SK-N-SH (cell line): ENCODE results near the gene LRIT2. TPM values are rescaled to one million over a fixed set of nuclear protein-coding genes. Genes with fewer than 3 reads are reported as not detected.

Experiments used
- CTCF ChIA-PET: fragments of 300-600, 350-600 bp; formaldehyde crosslinking; extraction: SDS; loops from one replicate; lab custom pipeline; 2021; lab: Yijun Ruan, JAX
- POLR2A ChIA-PET: fragments of 350-600 bp; sonication (Branson Sonifier 250); formaldehyde crosslinking; extraction: SDS; loops from one replicate; lab custom pipeline; 2020; ENCODE audit warnings: antibody characterized with exemption, inconsistent platforms; lab: Yijun Ruan, JAX
- DNase-seq: peaks from one replicate; pipeline ENCODE4 v3.0.0; 2012
- H2AFZ ChIP-seq: fragments of 200-600 bp; sonication (generic); 2 replicates; pipeline ENCODE4 v1.8.1; 2016; ENCODE audit warnings: antibody characterized with exemption, mild to moderate bottlenecking, low read depth
- H3F3A ChIP-seq: fragments of 200-600 bp; sonication (generic); replicated peaks from 2 replicates; pipeline ENCODE3; 2016; ENCODE audit warnings: antibody characterized with exemption, mild to moderate bottlenecking; ENCODE audit not compliant: insufficient read depth
- H3K27ac ChIP-seq, 2 experiments: fragments of 200-500 bp in 1 of 2; fragments of 200-600 bp in 1 of 2; sonication (Bioruptor generic) in 1 of 2; sonication (generic), shearing (Covaris generic) in 1 of 2; 2 replicates each; pipeline versions ENCODE4 v1.5.1 to v1.6.1; 2014 to 2016; ENCODE audit warnings: low read depth in 2 of 2, inconsistent platforms in 1 of 2, low read length in 1 of 2, mild to moderate bottlenecking in 1 of 2, mixed read lengths in 1 of 2
- H3K27me3 ChIP-seq: fragments of 200-600 bp; sonication (generic), shearing (Covaris generic); 2 replicates; pipeline ENCODE4 v1.6.1; 2016; ENCODE audit warnings: mixed run types; ENCODE audit not compliant: insufficient read depth
- H3K36me3 ChIP-seq, 2 experiments: fragments of 200-500 bp in 1 of 2; fragments of 200-600 bp in 1 of 2; sonication (Bioruptor generic) in 1 of 2; sonication (generic) in 1 of 2; replicated peaks in 1 of 2; 2 replicates each; pipeline versions ENCODE3 to v1.5.1; 2014 to 2016; ENCODE audit warnings: low read length in 1 of 2, mild to moderate bottlenecking in 1 of 2; ENCODE audit not compliant: insufficient read depth in 2 of 2, control insufficient read depth in 1 of 2
- H3K4me1 ChIP-seq, 2 experiments: fragments of 200-500 bp in 1 of 2; fragments of 200-600 bp in 1 of 2; sonication (Bioruptor generic) in 1 of 2; sonication (generic), shearing (Covaris generic) in 1 of 2; 2 replicates each; pipeline versions ENCODE4 v1.5.1 to v1.6.1; 2014 to 2016; ENCODE audit warnings: low read depth in 1 of 2, low read length in 1 of 2, mixed run types in 1 of 2; ENCODE audit not compliant: insufficient read depth in 2 of 2, control insufficient read depth in 1 of 2
- H3K4me2 ChIP-seq: fragments of 200-600 bp; sonication (generic), shearing (Covaris generic); 2 replicates; pipeline ENCODE4 v1.6.1; 2017; ENCODE audit warnings: mixed run types
- H3K4me3 ChIP-seq, 2 experiments: fragments of 200-500 bp in 1 of 2; fragments of 200-600 bp in 1 of 2; sonication (Bioruptor generic) in 1 of 2; sonication (generic), shearing (Covaris generic) in 1 of 2; 2 replicates each; pipeline versions ENCODE4 v1.5.1 to v1.8.1; 2014 to 2016; ENCODE audit warnings: low read depth in 2 of 2, inconsistent platforms in 1 of 2, low read length in 1 of 2, mild to moderate bottlenecking in 1 of 2, mixed read lengths in 1 of 2, moderate library complexity in 1 of 2
- H3K79me2 ChIP-seq: fragments of 200-600 bp; sonication (generic); 2 replicates; pipeline ENCODE4 v1.8.1; 2017; ENCODE audit warnings: mild to moderate bottlenecking; ENCODE audit not compliant: insufficient read depth
- H3K9ac ChIP-seq: fragments of 200-600 bp; sonication (generic); 2 replicates; pipeline ENCODE4 v1.6.1; 2017; ENCODE audit warnings: mixed run types
- H3K9me2 ChIP-seq: fragments of 200-600 bp; sonication (generic); 2 replicates; pipeline ENCODE4 v1.6.1; 2017; ENCODE audit warnings: mixed run types
- H3K9me3 ChIP-seq: fragments of 200-600 bp; sonication (generic); 2 replicates; pipeline ENCODE4 v1.6.1; 2017; ENCODE audit warnings: mixed run types, mild to moderate bottlenecking, moderate library complexity
- H4K20me1 ChIP-seq: fragments of 200-600 bp; sonication (generic); 2 replicates; pipeline ENCODE4 v1.6.1; 2017; ENCODE audit warnings: mild to moderate bottlenecking, mixed run types; ENCODE audit not compliant: insufficient read depth
- CTCF ChIP-seq: fragments of 200-600 bp; sonication (generic); IDR thresholded peaks from 2 replicates; pipeline ENCODE4 v1.6.1; 2017; ENCODE audit warnings: antibody characterized with exemption, mild to moderate bottlenecking, moderate library complexity
- FOSL2 ChIP-seq: IDR thresholded peaks from 2 replicates; pipeline ENCODE4 v1.4.0; 2012; ENCODE audit warnings: low read depth, mild to moderate bottlenecking, moderate library complexity, borderline replicate concordance
- FOXM1 ChIP-seq: IDR thresholded peaks from 2 replicates; pipeline ENCODE4 v1.4.0; 2012; ENCODE audit warnings: low read depth, mild to moderate bottlenecking
- GATA2 ChIP-seq: sonication (generic); formaldehyde crosslinking; IDR thresholded peaks from 2 replicates; pipeline ENCODE4 v1.5.0; 2020; ENCODE audit warnings: mild to moderate bottlenecking, missing genetic modification reagents
- RFX5 ChIP-seq: IDR thresholded peaks from 2 replicates; pipeline ENCODE4 v1.6.1; 2012; ENCODE audit warnings: mild to moderate bottlenecking, improper control_type of control experiment, low read length
- TEAD4 ChIP-seq: IDR thresholded peaks from 2 replicates; pipeline ENCODE4 v1.4.0; 2012; ENCODE audit warnings: mild to moderate bottlenecking, borderline replicate concordance; ENCODE audit not compliant: insufficient read depth
- ZBTB33 ChIP-seq: IDR thresholded peaks from 2 replicates; pipeline ENCODE4 v1.4.0; 2012; ENCODE audit warnings: low read depth, borderline replicate concordance
- WGBS: methylation state at CpG from one replicate; pipeline ENCODE4 v1.1.6; 2017; ENCODE audit warnings: low lambda C conversion rate; 5-methylcytosine and 5-hydroxymethylcytosine counted together
- polyA plus RNA-seq, 3 experiments: library from polyadenylated mRNA; depleted of rRNA; stranded (reverse); fragments of >200 nt; gene quantifications; 2 replicates each; pipeline ENCODE4 v1.2.3, GENCODE V29; 2012

Gene LRIT2
- polyA plus RNA-seq, 1 of the 3 experiments (the other 2 are of a cell fraction) = not detected

DNA sequence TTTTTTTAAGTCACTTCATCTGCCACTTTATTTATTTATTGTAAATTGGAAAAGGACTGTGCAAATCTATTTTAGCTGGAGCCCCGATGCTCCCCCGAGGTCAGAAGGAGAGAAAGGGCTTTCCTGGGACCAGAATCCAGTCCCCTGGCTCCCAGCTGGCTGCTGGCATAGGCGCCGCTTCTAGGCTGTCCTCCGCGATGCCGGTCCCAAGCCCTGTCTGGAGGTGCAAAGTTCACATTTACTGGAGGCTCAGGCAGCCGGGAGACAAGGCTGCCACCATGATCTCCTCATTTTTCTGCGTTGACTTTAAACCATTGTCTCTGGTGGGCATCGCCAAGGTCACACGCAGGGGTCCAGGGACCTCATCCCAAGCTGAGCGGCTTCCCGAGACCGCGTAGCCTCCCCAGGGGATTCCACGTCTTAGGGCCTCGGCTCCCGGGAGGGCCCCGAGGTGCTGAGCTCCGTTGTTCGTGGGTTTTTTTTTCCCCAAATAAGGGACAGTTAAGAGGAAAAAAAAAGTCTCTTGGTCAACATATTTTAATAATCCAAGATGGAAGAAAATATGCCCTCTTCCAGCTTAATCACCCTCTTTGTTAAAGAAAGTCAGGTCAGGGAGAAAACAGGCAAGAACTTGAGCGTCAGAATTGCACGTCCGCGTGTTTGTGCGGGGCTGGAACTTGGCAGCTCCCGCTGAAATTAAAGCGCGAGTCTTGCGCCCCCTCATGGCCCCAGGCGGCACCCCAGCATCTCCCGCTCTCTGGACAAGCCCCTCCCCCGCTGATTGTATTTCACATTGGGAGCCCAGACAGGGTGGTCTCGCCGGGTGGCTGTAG lies 31.4 kb upstream of the LRIT2 start:
- Histone ChIP-seq H3K9me3 (no peaks in the 10 kb centered on the region), H2AFZ (no peak overlapping the region), H3K27ac (no peak overlapping the region), H3K9me2 (no peaks in the 10 kb centered on the region), H3K27me3 (no peaks in the 10 kb centered on the region; the same call in 1 of the 2 replicates), H3K4me2 (no peak overlapping the region), H3K36me3 (no peaks in the 10 kb centered on the region), H3K79me2 (no peaks in the 10 kb centered on the region), H3K4me1 (peaks cover 0 to 5% of the 10 kb centered on the region in 2 experiments; a peak in 1 of 4 replicates), H3F3A (no peaks in the 10 kb centered on the region), H3K4me3 (no peak overlapping the region), H4K20me1 (no peaks in the 10 kb centered on the region), H3K9ac (no peak overlapping the region)
- 86% methylated on average over 27 of the region's 35 CpGs for WGBS
- no peak for DNase-seq
- TF ChIP-seq RFX5 = no peak
- TF ChIP-seq GATA2 (CRISPR knock-in tag) = no peak
- peak; percentile 15; the same call in 1 of the 2 replicates for TF ChIP-seq CTCF
- no peak for TF ChIP-seq FOSL2
- no peak for TF ChIP-seq FOXM1
- POLR2A ChIA-PET = no interaction called here
- CTCF ChIA-PET = interaction anchor here (0.6 to 4.4 kb wide), 5 partner anchors 7 to 281 kb away, joined by 3 to 23 read pairs (median 9); no protein-coding TSS in a partner anchor

DNA sequence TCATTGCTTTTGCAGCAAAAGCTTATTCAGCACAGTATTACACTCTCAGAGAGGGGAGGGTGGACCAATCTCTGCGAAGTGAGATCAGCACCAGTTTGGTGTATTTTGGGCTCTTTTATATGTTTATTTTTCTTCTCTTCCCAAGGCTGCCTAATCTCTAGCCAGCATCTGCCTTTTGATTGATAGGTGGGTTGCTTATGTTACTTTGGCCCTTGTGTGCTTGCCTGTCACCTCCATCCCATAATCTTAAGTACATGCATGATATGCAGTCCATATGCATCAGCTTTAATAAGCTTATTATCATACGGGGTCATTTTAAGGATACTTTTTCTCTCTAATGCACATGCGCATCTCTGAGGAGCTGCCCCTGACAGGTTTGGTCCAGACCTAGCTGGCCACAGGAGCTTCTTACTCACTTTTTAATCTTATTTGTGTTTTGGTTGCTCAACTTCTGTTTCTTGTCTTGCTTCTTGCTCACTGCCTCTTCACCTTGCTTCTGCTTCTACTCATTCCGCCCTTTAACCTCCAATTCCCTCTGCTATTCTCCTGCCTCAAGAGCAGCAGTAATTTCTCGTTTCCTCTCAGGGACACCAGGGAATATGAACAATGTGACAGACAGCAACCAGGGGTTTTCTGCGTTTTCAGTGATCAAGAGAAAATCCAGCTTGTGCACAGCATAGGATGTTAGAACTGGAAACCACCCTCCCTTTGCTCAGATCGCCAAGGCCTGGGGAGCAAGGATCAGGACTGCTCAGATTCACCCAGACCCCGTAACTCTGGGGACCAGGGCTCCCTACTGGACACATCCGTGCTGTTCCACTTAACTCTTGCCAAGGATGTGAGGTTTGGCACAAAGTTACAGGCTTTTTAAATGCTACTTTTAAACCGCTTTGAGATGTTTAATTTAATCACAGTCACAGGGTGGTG lies 29.5 kb upstream of the LRIT2 start:
- 51% methylated on average over 10 of the region's 10 CpGs for WGBS
- POLR2A ChIA-PET = no interaction called here

More for the DNA sequence above, 29.5 kb upstream of the LRIT2 start:
- no peaks in the 10 kb centered on the region; the same call in 1 of the 2 replicates for H3K27me3 ChIP-seq
- H2AFZ ChIP-seq = no peak overlapping the region
- no peak overlapping the region for H3K9ac ChIP-seq
- no peaks in the 10 kb centered on the region for H3K36me3 ChIP-seq
- H3K27ac ChIP-seq = no peak overlapping the region
- no peak for DNase-seq
- CTCF ChIA-PET = interaction anchor here (2.2 to 4.4 kb wide), 2 partner anchors 9 to 283 kb away, joined by 6 to 23 read pairs; no protein-coding TSS in a partner anchor
- no peak overlapping the region for H3K4me2 ChIP-seq
- H3K9me3 ChIP-seq = no peaks in the 10 kb centered on the region
- no peaks in the 10 kb centered on the region for H4K20me1 ChIP-seq
- no peaks in the 10 kb centered on the region for H3F3A ChIP-seq
- H3K79me2 ChIP-seq = no peaks in the 10 kb centered on the region
- TF ChIP-seq ZBTB33 (no peak), TEAD4 (no peak)
- TF ChIP-seq, all 33 proteins: peak for 0
- Histone ChIP-seq H3K4me3 (no peak overlapping the region), H3K9me2 (no peaks in the 10 kb centered on the region), H3K4me1 (peaks cover 0 to 5% of the 10 kb centered on the region in 2 experiments; a peak in 1 of 4 replicates)
